HepG2 (cell line): ENCODE data around the gene CRNKL1. TPM values are rescaled to one million over a fixed set of nuclear protein-coding genes. Genes with fewer than 3 reads are reported as not detected.
A peak's percentile ranks its signal among the peaks of the same experiment; 100 is the strongest.

ENCODE experiments used
- HBP1 ChIP-seq: IDR thresholded peaks from 2 replicates; pipeline ENCODE4 v1.6.1; 2016; ENCODE audit warnings: low read depth, control low read depth
- HOXA5 ChIP-seq: sonication (generic); formaldehyde crosslinking; IDR thresholded peaks from 2 replicates; pipeline ENCODE4 v1.4.0; 2020; ENCODE audit warnings: missing genetic modification reagents
- HOXA9 ChIP-seq: sonication (generic); formaldehyde crosslinking; IDR thresholded peaks from 2 replicates; pipeline ENCODE4 v1.8.1; 2022; ENCODE audit warnings: missing genetic modification reagents, mild to moderate bottlenecking, moderate library complexity, borderline replicate concordance
- HOXD1 ChIP-seq: sonication (generic); formaldehyde crosslinking; IDR thresholded peaks from 2 replicates; pipeline ENCODE4 v1.5.0; 2020; ENCODE audit warnings: missing genetic modification reagents
- IRF1 ChIP-seq: sonication (generic); formaldehyde crosslinking; IDR thresholded peaks from 2 replicates; pipeline ENCODE4 v1.4.0; 2020; ENCODE audit warnings: low read depth, mild to moderate bottlenecking, missing genetic modification reagents
- KMT2A ChIP-seq: sonication (generic); formaldehyde crosslinking; IDR thresholded peaks from 2 replicates; pipeline ENCODE4 v1.4.0; 2020; ENCODE audit warnings: missing genetic modification reagents
- NAIF1 ChIP-seq: sonication (generic); formaldehyde crosslinking; IDR thresholded peaks from 2 replicates; pipeline ENCODE4 v1.5.0; 2020; ENCODE audit warnings: mild to moderate bottlenecking, missing genetic modification reagents, borderline replicate concordance
- PLRG1 ChIP-seq: fragments of 450-650 bp; conservative IDR thresholded peaks from 2 replicates; pipeline ENCODE4 v1.6.1; 2016
- SNRNP70 ChIP-seq: fragments of 200-400 bp; formaldehyde crosslinking; IDR thresholded peaks from 2 replicates; pipeline ENCODE4 v1.6.1; 2017; ENCODE audit warnings: mild to moderate bottlenecking, low read depth, low read length, moderate library complexity
- SRSF9 ChIP-seq: fragments of 200-400 bp; formaldehyde crosslinking; IDR thresholded peaks from 2 replicates; pipeline ENCODE4 v1.6.1; 2018; ENCODE audit warnings: borderline replicate concordance, mild to moderate bottlenecking, low read depth, low read length; ENCODE audit not compliant: insufficient read depth, poor library complexity, severe bottlenecking
- TP53 ChIP-seq: sonication (generic); formaldehyde crosslinking; conservative IDR thresholded peaks from 2 replicates; pipeline ENCODE4 v1.4.0; 2020; ENCODE audit warnings: missing genetic modification reagents
- ZFP82 ChIP-seq: sonication (generic); formaldehyde crosslinking; IDR thresholded peaks from 2 replicates; pipeline ENCODE4 v1.5.1; 2020; ENCODE audit warnings: mild to moderate bottlenecking, missing genetic modification reagents, borderline replicate concordance
- ZNF484 ChIP-seq: sonication (generic); formaldehyde crosslinking; IDR thresholded peaks from 2 replicates; pipeline ENCODE4 v1.5.1; 2020; ENCODE audit warnings: mild to moderate bottlenecking, low read depth, missing genetic modification reagents, borderline replicate concordance
- ZNF557 ChIP-seq: sonication (generic); formaldehyde crosslinking; IDR thresholded peaks from 2 replicates; pipeline ENCODE4 v1.4.0; 2020; ENCODE audit warnings: missing genetic modification reagents
- ZNF607 ChIP-seq: sonication (generic); formaldehyde crosslinking; IDR thresholded peaks from 2 replicates; pipeline ENCODE4 v1.5.1; 2020; ENCODE audit warnings: missing genetic modification reagents, mild to moderate bottlenecking, borderline replicate concordance
- ZNF782 ChIP-seq: sonication (generic); formaldehyde crosslinking; IDR thresholded peaks from 2 replicates; pipeline ENCODE4 v1.4.0; 2020; ENCODE audit warnings: missing genetic modification reagents, mild to moderate bottlenecking, borderline replicate concordance
- ZSCAN9 ChIP-seq: IDR thresholded peaks from 2 replicates; pipeline ENCODE4 v1.6.1; 2016; ENCODE audit warnings: borderline replicate concordance
- polyA plus RNA-seq, 8 experiments: library from polyadenylated mRNA; depleted of rRNA in 3 of 8; stranded (reverse) in 7 of 8; unstranded in 1 of 8; fragments of >200 nt; fragmentation: Illumina TruSeq in 4 of 8; extraction: Trizol in 4 of 8; gene quantifications; 2 replicates each; pipeline versions ENCODE4 v1.2.1 to v1.2.3, GENCODE V29; 2011 to 2016; ENCODE audit warnings: low read depth in 4 of 8, missing spikeins in 1 of 8, mixed read lengths in 1 of 8; ENCODE audit not compliant: insufficient read depth in 1 of 8
- total RNA-seq, 5 experiments: library from RNA; depleted of rRNA; stranded (reverse); fragments of >200 nt; fragmentation: Illumina TruSeq; extraction: Trizol; gene quantifications; 2 replicates each; pipeline ENCODE4 v1.2.3, GENCODE V29; 2016; ENCODE audit warnings: low read depth in 1 of 5
- TF ChIP-seq, protein P1 (sequence below): sonication (generic); formaldehyde crosslinking; IDR thresholded peaks from 2 replicates; pipeline ENCODE4 v1.4.0; 2020; ENCODE audit warnings: missing genetic modification reagents, mild to moderate bottlenecking, borderline replicate concordance
- TF ChIP-seq, protein P2 (sequence below): sonication (generic); formaldehyde crosslinking; conservative IDR thresholded peaks from 2 replicates; pipeline ENCODE4 v1.5.0; 2020; ENCODE audit warnings: missing genetic modification reagents

The CRNKL1 gene
- total and polyA plus RNA-seq, 2 of the 13 experiments (the other 11 are each of a cell fraction or from before 2014, with no cell fraction given) = 12.3 to 64.5 TPM

GRCh38 chr20:20002101-20002998 is 49.9 kb downstream of the CRNKL1 start (continued):
- TF ChIP-seq, protein P1, sequence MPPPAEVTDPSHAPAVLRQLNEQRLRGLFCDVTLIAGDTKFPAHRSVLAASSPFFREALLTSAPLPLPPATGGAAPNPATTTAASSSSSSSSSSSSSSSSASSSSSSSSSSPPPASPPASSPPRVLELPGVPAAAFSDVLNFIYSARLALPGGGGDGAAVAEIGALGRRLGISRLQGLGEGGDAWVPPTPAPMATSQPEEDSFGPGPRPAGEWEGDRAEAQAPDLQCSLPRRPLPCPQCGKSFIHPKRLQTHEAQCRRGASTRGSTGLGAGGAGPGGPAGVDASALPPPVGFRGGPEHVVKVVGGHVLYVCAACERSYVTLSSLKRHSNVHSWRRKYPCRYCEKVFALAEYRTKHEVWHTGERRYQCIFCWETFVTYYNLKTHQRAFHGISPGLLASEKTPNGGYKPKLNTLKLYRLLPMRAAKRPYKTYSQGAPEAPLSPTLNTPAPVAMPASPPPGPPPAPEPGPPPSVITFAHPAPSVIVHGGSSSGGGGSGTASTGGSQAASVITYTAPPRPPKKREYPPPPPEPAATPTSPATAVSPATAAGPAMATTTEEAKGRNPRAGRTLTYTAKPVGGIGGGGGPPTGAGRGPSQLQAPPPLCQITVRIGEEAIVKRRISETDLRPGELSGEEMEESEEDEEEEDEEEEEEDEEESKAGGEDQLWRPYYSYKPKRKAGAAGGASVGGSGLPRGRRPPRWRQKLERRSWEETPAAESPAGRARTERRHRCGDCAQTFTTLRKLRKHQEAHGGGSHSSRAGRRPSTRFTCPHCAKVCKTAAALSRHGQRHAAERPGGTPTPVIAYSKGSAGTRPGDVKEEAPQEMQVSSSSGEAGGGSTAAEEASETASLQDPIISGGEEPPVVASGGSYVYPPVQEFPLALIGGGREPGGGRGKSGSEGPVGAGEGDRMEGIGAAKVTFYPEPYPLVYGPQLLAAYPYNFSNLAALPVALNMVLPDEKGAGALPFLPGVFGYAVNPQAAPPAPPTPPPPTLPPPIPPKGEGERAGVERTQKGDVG (CRISPR knock-in tag) = peak; percentile 81; the same call in 1 of the 2 replicates
- TF ChIP-seq HOXD1 (CRISPR knock-in tag) (no peak), KMT2A (0 out of 2 replicates have a peak, but pooled peaks have one; percentile 49), SRSF9 (no peak), IRF1 (CRISPR knock-in tag) (no peak), ZNF607 (CRISPR knock-in tag) (no peak; the same call in 1 of the 2 replicates), HOXA5 (CRISPR knock-in tag) (no peak), ZSCAN9 (CRISPR knock-in tag) (peak; percentile 73; the same call in 1 of the 2 replicates), ZNF782 (CRISPR knock-in tag) (no peak), HBP1 (CRISPR knock-in tag) (no peak), ZFP82 (no peak), ZNF484 (CRISPR knock-in tag) (no peak), PLRG1 (no peak), SNRNP70 (no peak), ZNF557 (CRISPR knock-in tag) (no peak), TP53 (CRISPR knock-in tag) (no peak), HOXA9 (0 out of 2 replicates have a peak, but pooled peaks have one; percentile 28), NAIF1 (CRISPR knock-in tag) (peak; percentile 74; the same call in 1 of the 2 replicates)
- TF ChIP-seq, protein P2, sequence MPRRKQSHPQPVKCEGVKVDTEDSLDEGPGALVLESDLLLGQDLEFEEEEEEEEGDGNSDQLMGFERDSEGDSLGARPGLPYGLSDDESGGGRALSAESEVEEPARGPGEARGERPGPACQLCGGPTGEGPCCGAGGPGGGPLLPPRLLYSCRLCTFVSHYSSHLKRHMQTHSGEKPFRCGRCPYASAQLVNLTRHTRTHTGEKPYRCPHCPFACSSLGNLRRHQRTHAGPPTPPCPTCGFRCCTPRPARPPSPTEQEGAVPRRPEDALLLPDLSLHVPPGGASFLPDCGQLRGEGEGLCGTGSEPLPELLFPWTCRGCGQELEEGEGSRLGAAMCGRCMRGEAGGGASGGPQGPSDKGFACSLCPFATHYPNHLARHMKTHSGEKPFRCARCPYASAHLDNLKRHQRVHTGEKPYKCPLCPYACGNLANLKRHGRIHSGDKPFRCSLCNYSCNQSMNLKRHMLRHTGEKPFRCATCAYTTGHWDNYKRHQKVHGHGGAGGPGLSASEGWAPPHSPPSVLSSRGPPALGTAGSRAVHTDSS = no peak
